DMS79 (cell line): ENCODE results near the gene KLHDC9.
"Not testable (repeated sequence)": the region's sequence is repeated elsewhere in the genome, so short reads cannot be mapped to it uniquely, and the experiment has no call there.

Experiments
- DNase-seq: peaks from one replicate; lab custom pipeline; 2025; lab: John Stamatoyannopoulos, UW

KLHDC9 gene, protein sequence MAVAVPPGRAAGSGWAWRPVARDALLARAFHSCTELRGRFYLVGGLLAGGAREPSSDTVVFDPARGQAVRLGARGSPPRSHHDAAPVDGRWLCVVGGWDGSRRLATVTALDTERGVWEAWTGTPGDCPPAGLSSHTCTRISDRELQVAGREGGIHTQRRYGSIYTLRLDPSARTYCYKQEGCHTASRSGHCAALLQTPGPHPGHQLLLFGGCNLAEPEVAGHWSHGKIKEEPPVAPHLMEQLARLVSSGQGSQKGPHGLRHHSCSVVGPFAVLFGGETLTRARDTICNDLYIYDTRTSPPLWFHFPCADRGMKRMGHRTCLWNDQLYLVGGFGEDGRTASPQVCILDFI

DNA sequence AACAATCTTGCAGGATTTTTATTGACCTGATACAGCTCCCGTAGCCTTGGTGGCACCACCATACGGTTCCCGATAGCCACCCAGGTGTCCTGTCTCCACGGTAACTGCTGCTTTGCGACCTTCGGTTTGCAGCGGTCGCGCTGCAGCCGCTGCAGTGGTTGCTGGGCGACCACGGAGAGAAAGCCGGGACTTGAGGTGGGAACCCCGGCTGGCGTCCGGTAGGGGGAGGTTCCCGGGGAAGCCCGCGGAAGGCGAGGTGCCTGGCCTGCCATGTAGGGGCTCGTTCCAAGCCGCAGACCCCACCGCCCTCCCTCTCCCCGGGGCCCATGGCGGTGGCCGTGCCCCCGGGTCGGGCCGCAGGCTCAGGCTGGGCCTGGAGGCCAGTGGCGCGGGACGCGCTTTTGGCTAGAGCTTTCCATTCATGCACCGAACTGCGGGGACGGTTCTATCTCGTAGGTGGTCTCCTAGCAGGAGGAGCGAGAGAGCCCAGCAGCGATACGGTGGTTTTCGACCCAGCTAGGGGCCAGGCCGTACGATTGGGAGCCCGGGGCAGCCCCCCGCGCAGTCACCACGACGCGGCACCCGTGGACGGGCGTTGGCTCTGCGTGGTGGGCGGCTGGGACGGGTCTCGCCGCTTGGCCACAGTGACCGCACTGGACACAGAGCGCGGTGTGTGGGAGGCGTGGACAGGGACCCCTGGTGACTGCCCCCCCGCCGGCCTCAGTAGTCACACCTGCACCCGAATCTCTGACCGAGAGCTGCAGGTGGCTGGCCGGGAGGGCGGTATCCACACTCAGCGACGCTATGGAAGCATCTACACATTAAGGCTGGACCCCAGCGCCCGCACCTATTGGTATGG, at the start of gene KLHDC9:
TSS of gene KLHDC9 (plus strand) at position 152 of the 859 bp plus-strand sequence. CDS start at position 327, 175 bp downstream.
- peak; percentile 82 for DNase-seq

DNA sequence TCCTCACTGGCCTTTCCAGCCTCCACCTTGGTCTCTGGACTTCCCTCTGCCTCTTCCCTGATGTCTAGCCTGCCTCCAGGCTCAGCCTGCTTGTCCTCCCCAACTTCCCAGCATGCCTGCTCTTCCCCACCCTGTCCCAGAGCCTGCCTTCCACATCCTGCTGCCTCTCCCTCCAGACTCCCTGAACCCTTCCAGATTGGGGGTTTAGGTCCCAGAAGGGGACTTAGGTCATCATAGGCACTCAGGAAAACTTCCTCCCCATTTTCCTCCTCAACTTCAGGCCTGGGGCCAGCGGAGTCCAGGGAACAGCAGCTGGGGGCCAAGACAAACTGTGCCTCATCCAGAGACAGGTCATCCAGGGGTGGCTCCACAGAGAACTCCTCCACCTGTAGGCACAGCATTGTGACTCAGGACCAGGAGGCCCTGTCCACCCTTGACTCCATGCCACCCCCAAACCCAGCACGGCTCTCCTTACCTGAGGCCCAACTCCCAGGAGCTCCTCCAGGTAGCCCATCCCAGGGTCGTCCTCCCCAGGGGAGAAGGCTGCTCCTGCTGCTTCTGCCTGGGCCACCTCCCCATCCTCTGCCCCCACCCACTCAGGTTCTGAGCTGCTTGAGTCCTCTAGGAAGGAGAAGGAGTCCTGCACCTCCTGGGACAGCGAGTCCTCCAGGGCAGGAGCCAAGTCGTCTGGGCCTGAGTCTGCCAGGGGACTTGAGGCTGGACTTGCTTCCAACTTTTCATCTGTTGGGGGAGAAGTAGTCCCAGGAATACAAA, 49.0 kb upstream of the KLHDC9 start:
- DNase-seq = no peak

DNA sequence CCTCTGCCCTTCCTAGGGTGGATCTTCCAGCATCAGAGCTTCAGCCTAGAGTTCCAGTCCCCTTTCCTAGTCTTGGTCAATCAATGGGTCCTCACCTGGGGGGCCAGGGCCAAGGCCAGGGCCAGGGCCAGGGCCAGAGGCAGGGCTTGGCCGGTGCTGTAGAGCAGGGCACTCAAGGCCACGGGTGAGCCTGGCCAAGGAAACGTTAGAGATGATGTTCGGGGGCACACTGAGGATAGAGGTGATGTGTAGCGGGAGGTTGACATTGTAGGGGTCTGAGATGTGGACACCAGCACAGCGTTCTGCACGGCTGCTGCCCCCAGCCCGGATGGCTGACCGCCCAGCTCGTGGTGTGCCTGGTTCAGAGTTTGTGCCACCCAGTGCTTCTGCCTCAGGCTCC, 46.9 kb upstream of the KLHDC9 start:
- DNase-seq = no peak

DNA sequence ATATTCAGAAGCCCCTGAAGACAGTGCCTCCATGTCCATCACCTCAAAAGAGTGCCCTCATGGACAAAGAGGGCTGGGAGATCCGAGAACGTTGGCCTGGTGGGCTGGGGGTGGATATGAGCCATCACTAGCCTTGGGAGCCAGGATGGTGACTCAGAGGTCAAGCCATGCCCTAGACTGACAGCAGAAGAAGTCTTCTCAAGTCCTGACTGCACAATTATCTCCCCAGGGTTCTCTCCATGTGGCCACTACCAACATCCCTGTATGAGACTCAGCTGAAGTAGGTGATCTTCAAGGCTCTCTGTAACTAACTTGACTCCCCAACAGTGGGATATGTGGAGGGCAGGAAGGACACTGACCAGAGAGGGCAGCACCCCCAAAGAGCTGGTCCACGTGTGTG, 45.3 kb upstream of the KLHDC9 start:
- DNase-seq = no peak

DNA sequence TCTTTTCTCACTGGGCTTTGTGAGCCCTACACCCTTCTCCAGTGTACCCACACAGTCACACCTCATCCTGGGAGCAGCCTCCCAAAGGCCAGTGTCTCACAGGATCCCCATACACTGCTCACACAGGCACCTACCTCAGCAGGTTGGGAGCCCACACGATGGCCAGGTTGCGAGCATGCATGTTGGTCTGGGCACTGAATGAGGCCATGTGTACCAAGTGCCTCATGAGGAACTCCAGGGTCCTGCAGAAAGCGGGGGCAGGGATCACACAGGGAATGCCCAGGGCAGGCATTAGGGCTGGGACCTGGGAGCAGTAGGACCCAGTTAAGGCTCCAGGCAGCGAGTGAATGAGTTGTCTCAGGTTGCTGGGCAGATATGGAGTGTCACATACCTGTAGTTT, 43.9 kb upstream of the KLHDC9 start:
- DNase-seq = no peak

DNA sequence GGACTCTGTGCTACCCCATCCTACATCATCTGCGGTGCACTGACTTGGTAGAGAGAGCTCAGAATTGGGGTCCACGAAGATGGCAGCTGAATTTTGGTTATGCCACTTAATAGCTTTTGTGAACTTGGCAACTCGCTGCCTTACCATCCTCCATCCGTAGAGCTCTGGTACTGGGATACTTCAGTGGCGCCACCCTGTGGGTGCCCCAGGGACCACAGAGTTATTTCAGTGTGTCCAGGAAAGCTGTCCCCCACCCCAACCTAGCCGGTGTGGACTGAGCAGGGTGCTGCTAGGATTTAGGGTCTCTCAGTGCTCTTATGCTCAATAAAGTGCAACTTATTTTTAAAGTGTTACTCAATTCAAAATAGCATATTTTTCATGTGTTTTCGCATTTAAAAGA, 43.4 kb upstream of the KLHDC9 start:
- no peak for DNase-seq

DNA sequence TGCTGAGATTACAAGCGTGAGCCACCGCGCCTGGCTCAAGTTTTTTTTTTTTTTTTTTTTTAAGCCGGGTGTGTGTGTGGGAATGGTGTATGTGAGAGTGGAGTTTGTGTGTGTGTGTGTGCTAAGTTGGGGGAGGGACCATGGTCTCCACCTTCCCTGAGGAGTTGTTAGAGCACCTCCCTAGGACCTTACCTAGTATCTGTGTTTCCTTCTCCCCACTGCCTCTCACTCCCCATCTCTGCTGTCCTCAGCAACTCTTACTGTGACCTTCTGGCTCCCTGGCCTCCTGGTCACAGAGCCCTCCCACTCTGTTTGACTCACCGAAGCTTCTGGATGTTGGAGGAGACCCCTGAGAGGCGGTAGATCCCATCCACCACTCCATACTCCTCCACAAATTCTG, 38.9 kb upstream of the KLHDC9 start:
- DNase-seq = no peak

DNA sequence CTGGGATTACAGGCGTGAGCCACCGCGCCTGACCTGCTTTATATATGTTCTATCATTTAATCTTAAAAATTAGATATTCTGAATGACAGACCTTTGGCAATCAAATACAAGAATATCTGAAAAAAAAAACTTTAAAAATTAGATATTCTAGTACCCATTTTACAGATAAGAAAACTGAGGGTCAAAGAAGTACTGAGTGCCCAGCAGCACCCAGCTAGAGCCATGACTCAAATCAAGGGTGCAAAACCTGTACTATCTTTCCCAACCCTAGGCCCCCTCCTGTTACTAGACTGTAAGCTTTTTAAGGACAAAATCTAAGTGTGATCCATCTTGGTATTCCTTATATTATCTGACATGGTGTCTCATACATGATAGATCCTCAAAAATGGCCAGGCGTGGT, 36.7 kb upstream of the KLHDC9 start:
- DNase-seq = no peak

DNA sequence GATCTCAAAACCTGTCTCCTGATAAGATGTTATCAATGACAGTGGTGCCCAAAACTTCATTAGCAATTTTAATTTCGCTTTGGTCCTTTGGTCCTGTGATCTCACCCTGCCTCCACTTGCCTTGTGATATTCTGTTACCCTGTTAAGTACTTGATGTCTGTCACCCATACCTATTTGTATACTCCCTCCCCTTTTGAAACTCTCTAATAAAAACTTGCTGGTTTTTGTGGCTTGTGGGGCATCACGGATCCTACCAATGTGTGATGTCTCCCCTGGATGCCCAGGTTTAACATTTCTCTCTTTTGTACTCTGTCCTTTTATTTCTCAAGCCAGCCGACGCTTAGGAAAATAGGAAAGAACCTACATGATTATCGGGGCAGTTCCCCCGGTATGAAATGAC, 34.2 kb upstream of the KLHDC9 start:
- DNase-seq = not testable (repeated sequence)

DNA sequence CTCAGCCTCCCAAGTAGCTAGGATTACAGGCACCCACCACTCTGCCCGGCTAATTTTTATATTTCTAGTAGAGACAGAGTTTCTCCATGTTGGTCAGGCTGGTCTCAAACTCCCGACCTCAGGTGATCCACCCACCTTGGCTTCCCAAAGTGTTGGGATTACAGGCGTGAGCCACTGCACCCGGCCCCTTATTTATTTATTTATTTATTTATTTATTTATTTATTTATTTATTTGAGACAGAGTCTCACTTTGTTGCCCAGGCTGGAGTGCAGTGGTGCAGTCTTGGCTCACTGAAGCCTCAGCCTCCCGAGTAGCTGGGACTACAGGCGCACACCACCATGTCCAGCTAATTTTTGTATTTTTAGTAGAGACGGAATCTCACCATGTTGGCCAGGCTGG, 32.5 kb upstream of the KLHDC9 start:
- not testable (repeated sequence) for DNase-seq

DNA sequence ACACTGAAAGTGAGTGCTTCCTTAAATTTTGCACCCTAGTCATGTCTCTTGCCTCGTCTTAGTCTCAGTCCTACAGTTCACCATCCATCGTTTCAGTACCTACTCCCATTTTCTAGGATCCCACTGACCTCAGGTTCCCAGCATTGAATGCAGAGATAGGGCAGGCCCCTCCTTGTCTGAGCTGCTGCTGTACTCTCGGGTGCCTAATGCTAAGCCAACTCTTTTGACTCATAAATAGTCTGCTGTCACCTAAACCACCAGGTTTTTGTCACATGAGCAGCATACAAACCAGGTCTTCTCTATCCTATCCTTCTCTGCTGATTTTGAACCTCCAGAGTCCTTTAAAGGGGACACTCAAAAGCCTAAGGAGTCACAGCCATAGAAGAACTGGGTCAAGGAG, 31.5 kb upstream of the KLHDC9 start:
- no peak for DNase-seq

DNA sequence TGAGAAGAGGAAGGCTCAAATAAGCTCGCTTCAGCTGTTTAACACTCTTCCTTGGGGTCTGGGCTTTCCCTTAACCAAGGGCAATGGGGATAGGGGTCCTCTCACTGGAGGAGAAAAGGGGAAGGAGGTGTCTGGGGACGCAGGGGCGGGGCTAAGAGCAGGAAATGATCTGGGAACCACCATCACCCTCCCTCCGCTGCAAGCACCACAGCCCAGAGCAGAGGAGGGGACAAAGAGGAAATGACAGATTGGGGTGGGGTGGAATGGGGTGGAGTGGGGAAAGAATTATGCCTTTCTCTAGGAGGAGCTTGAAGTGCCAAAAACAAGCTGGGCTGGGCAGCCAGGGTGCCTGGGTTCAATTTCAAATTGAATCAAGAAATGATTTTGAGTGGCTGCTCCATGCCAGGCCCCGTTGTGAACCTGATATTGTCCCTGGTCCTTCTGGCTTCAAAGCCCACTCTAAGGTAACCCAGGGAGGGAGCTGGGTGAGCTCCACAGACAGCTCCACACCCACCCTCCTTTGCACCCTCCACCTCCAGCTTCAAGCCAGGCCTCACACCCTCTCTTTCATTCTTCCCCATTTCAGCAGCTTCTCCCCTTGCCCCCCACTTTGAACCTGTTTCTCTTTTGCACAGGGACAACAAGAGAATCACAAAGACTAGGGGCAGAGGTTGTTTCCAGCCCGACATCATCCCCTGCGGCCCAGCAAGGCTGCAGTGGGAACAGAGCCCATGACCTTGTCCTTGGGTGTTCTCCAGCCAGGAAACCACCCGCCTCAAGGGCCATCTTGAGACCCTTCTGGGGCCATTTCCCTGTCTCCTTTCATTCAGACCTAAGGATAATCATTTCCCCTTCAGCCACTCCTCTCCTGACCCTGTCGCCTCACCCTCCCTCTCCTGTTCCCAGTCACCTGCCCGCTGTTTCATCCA, 29.6 kb upstream of the KLHDC9 start:
- DNase-seq = no peak

DNA sequence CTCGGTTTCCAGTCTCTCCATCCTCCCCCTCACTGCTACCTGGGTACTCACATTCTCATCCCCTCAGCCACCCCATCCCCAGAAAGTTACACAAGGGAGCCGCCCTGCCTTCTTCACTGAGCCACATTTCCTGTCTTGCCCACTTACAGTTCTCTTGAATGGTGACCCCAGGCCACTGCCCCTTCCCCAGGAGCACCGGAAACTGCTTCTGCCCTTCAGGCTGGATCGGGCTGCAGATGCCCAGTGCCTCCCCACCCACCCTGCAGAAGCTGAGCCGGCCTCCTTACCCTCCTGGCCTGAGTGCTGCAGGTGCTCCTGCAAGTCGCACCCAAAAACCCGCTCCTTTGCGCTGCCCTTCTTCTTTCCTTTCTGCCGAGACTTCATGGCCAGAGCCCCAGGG, 28.9 kb upstream of the KLHDC9 start:
- DNase-seq = no peak

DNA sequence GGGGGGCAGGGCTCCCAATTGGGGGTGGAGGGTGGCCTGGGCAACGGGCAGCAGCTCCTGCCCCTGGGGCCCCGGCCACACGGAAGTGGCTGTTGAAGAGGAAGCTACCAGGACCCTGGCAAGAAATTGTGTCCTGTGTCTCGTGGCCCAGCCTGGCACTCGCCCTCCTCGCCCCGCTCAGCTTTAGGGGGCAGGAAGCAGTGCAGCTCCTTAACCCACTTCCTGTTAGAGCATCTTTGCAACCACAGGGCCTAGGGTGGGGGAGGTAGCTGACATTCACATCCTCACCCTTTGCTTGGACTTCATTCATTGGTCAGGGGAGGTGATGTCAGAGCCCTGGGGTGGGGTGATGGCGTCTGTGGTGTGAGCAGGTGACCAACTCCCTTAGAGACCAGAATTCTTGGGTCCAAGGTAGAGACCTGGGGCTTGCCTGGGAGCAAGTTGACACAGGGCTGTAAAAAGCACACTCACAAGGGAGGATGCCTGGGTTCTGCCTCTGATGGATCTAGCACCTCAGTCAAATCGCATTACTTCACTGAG, 28.4 kb upstream of the KLHDC9 start, which contains the start of gene ARHGAP30:
TSS of gene ARHGAP30 (minus strand) at position 161 of the 540 bp plus-strand sequence. CDS start 267 bp downstream, outside the sequence.
- DNase-seq = no peak

DNA sequence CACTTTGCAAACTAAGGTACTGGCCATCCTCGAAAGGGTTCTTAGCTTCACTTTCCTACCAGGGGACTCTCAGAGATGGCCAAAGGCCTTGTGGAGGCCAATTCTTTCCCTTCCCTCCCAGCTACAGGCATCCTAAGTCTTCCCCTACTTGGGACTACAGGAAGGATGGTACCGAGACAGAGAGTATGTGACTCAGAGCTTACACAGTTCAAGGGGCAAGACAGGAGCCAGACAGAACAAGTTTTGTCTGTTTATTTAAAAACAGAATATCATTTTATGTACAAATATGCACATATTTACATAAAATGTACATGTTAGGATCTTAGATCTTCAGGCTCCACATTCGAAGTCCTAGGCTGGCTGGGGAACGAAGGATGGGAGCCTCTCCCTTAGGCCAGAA, 27.4 kb upstream of the KLHDC9 start:
- DNase-seq = no peak

DNA sequence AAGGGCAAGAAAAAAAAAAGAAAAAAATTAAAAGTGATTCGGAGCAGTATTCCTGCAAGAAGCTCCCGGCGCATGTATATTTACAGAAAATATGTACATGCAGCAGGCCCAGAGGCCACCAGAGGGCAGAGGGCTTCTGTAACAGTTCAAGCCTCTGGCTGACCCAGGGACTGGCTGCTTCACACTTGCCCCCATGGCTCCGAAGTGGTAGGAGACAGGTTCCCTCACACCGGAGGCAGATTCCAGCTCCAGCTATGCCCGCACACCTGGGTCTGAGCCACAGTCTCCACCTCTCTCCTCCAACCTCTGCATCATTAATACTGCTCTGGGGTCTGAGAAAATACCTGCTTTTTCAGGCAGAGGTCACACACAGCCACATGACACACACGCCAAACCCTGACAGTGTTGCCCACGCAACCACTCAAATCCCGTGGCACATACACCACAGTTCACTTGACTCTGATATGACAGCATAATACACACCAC, 26.2 kb upstream of the KLHDC9 start:
- DNase-seq = no peak

DNA sequence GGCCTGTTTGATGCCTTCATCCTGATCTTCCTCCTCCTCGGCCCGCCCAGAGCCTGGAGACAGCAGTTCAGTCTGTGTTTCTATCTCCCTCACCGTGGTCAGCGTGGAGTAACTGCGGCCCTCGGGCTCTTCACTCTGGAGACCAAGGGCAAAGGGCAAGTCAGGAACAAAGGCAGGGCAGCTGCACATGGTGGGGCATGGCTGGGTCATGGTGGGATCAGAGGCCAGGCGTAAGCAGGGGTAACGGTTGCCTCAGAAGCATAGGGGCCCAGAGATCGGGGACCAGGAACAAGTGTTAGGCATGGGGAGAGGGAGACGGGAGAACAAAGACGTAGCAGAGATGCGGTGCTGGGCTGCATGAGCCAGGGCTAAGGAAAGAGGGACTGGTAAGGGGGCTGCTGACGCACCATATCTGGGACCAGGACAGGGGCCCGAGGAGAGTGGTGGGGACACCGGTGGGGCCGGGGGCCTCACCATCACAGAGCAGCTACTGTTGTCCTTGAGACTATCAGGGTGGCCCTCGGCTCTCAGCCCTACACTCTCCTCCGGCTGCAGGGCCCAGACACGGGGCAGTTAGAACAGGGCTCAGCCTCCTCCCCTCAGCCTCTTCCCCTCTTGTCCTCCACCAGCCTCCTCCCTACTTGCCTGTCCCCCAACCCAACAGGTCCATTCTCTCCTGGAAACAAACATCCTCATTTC, 25.3 kb upstream of the KLHDC9 start:
- DNase-seq = no peak

DNA sequence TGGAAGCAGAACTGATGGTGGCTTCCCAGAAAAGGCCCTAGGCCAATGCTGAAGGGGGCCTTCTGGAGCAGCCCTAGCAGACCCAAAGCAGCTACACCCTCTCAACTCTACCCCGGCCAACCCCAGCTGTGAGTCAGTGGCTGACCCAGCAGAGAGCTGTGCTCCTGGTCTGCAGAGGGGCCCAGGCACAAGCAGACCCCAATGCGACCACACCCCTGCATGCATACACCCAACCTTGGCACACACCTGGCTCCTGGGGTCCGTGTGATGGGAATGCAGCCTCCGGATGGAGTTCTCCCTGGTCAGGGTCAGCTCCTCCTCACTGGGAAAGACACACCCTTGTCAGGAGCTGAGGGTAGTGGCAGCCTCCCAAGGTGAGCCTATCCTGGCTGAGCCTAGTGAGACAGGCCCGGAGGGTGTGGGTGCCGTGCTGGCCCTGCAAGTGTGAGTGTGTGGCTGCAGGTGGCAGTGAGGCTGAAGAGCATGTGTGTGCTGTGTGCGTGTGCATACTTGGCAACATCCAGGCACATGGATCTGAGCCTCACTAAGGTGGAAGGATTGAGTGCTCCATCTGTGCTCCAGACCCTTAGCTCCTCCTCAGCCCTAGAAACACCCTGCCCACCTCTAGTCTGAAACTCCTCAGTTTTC, 24.6 kb upstream of the KLHDC9 start:
- no peak for DNase-seq

DNA sequence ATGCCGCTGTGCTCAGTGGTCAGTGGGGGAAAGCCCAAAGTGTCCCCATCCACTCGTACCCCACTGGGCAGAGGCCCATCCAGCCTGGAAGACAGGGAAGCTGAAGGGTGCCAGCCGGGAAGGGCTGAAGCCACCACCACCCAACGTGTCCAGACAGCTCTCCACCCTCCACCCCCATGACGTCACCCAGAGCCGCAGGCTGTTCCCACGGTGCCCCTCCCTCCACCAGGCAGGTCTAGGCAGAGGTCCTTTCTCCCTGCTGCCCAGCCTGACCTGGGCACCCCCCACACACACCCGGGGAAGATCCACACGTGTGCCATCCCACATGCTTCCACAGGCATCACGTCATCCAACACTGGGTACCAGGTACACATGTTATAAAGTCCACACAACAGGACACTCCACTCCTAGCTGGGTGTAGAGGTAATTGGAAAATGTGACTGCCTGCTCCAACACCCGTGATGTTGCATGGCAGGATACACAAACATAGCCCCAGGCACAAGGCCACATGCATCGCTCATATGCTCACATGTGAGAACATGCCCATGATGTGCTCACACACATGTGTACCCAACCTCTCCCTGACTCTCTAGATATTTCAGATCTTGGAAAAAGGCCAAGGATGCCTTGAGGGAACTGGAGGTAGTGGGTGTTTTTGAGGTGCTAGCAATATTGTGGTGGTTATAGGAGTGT, 23.3 kb upstream of the KLHDC9 start:
- no peak for DNase-seq
